Stimulated activated naive CD4-positive, alpha-beta T cell treated with Interleukin-2 at 50 U/mL for 16 hours (primary cell): Measurements from ENCODE around the gene ZFP3.
"Not testable (repeated sequence)": the region's sequence is repeated elsewhere in the genome, so short reads cannot be mapped to it uniquely, and the experiment has no call there.

Source experiments
- DNase-seq: peaks from one replicate; lab custom pipeline; 2025; lab: John Stamatoyannopoulos, UW

The ZFP3 gene

DNA sequence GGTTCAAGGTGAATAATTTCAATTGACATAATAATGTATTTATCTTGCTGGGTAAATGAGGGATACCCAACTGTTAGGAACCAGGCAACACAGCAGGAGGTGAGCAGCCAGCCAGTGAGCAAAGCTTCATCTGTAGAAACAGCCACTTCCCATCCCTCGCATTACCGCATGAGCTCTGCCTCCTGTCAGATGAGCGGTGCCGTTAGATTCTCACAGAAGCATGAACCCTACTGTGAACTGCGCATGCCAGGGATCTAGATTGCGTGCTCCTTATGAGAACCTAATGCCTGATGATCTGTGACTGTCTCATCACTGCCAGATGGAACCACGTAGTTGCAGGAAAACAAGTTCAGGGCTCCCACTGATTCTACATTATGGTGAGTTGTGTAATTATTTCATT, 46.6 kb downstream of the ZFP3 start:
- DNase-seq = not testable (repeated sequence)

- DNase-seq = no peak
Observed at GRCh38 chr17:5126719-5127488, 48.6 kb downstream of the ZFP3 start.

DNA sequence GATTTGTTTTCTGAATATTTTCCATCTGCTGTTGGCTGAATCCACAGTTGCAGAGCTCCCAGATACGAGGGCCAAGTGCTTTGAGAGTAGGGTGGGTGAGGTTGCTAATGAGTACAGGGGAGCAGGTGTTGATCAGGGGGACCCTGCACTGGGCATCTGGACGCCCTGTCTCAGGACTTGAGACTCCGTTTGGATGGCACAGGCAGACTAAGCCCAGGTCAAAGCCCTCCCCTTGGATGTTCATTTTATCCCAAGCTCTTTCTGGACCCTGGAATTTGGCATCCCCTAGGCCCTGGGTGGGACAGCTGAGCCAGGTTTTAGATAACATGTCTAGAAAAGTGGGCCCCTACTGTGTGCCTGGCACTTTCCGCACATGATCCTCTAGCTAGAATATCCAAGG, 49.6 kb downstream of the ZFP3 start:
- DNase-seq = no peak

DNA sequence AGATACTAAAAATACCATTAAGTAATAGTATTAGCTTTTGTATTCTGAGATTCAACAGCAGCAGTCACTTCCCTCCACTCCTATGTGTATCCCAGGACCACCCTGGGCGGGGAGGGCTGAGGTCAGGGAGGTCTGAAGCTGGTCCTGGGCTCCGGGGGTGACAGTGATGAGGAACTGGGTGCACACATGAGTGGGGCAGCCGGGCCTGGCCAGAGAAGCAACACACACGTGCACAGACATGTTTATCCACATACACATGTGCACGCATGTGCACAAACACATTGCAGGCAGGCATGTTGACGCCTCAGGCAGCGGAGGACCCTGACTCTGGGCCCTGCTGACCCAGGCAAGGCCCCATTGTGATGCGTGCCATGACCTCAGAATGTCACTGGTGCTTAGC, 50.1 kb downstream of the ZFP3 start:
- DNase-seq = not testable (repeated sequence)

GRCh38 chr17:5128905-5129535, 50.8 kb downstream of the ZFP3 start:
- no peak for DNase-seq

GRCh38 chr17:5129770-5130169, 51.5 kb downstream of the ZFP3 start:
- not testable (repeated sequence) for DNase-seq

DNA sequence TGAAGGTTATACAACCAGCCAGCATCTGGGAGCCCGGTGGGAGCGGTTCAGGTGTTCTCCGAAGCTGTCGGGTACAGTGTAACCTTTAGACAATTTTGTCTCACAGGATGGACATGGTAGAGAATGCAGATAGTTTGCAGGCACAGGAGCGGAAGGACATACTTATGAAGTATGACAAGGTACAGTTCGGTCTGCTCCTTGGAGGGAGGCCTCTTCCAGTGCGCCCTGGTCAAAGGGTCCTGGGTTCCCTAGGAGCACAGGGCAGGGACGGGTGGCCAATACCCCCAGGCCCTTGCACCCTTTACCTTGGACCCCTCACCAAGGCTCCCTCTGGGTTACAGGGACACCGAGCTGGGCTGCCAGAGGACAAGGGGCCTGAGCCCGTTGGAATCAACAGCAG, 52.0 kb downstream of the ZFP3 start:
- not testable (repeated sequence) for DNase-seq

- not testable (repeated sequence) for DNase-seq
Observed at GRCh38 chr17:5130687-5131086, 52.4 kb downstream of the ZFP3 start.

GRCh38 chr17:5131146-5131715, 53.0 kb downstream of the ZFP3 start:
- no peak for DNase-seq

GRCh38 chr17:5131799-5132502, 53.7 kb downstream of the ZFP3 start:
- not testable (repeated sequence) for DNase-seq

- not testable (repeated sequence) for DNase-seq
Observed at GRCh38 chr17:5132503-5133225, 54.4 kb downstream of the ZFP3 start.

GRCh38 chr17:5133311-5133710, 55.0 kb downstream of the ZFP3 start:
- no peak for DNase-seq

GRCh38 chr17:5133961-5134360, 55.7 kb downstream of the ZFP3 start:
- DNase-seq = not testable (repeated sequence)

DNA sequence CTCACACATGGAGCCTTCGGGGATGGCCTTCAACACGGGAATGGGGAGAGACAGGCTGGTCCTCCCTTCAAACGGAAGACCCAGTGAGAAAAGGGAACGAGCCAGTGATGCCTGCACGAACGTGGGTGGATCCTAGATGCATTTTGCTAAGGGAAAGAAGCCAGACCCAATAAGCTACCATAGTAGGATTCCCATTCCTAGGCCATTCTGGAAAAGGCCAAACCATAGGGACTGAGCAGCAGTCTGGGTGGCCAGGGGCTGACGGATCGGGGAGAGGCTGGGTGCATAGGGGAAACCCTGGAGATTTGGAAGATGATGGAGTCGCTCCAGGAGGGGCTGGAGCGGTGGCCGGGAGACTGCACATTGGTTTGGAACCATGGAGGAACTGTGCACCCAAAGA, 56.3 kb downstream of the ZFP3 start:
- not testable (repeated sequence) for DNase-seq

- DNase-seq = not testable (repeated sequence)
Observed at GRCh38 chr17:5135131-5135712, 57.0 kb downstream of the ZFP3 start.

- no peak for DNase-seq
Observed at GRCh38 chr17:5135726-5136579, 57.7 kb downstream of the ZFP3 start.

DNA sequence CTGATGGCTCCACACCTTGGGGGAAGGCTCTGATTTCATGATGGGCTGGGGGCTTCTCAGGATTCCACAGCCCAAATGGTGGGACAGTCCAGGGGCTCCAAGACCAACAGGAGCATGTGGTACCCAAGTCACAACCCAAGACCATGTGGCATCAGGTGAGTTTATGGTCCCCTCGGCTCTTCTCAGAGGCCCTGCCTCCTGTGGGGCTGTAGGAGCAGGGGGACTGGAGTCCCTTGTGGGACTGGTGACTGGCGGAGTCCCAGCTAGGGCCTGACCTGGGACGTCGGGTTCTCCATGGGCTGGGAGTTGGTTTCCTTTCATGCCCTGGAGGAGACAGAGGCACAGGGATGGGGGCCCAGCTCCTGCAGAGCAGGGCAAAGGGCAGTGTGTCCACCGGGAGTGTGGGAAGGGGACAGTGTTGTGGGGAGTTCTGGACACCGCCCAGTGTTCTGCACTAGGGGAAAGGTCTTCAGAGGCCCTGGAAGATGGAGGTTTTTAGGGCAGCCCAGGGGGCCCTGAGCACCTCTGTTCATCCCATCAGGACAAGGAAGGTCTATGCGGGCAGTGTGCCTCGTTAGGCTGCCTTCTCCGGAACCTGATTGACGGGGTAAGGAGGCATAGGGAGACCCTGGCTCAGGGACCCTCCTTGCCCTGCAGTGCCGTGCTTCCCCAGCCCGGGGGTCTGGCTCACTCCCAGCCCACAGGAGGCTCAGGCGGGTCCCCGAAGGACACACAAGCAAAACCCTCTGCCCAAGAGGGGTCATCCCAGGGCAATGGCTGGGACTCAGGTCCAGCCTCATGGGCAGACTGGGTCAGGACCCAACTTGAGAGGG, 58.5 kb downstream of the ZFP3 start:
- DNase-seq = not testable (repeated sequence)

DNA sequence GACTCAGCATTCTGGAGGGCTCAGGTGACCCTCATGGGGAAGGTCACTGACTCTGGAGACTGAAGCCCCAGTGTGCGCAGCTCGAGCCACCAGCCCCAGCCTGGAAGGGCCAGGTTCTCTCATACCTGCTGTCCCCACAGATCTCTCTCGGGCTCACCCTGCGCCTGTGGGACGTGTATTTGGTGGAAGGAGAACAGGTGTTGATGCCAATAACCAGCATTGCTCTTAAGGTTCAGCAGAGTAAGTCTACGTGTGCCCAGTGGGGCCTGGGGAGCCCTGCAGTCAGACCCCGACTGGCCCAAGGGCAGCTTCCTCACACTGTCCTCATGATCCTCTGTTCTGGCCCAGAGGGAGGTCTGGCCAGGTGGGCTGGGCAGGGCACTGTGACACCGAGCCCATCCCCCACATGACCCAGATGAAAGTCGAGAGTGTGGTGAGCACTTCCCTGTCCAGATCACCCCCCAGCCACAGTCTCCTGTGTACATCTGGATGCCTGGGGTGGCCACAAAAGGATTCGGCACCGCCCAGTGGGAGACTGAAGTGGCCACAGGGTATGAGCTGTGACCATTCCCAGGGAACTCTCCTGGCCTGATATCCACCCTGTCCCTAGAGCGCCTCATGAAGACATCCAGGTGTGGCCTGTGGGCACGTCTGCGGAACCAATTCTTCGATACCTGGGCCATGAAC, 59.4 kb downstream of the ZFP3 start:
- not testable (repeated sequence) for DNase-seq

DNA sequence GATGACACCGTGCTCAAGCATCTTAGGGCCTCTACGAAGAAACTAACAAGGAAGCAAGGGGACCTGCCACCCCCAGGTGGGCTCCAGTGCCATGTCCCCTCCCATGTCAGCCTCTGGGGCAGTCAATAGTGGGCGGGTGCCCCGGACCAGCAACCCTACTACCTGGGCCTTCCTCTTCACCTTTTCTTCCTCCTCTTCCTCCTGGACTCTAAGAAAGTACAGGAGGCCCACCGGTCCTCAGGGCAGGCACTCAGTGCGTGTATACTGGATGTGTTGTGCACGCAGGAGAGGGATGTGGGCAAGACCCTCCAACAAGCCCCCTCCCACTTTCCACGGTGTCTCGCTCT, 59.9 kb downstream of the ZFP3 start:
- not testable (repeated sequence) for DNase-seq
